ENCODE results near the gene SDHC. TPM values are rescaled to one million over a fixed set of nuclear protein-coding genes. Genes with fewer than 3 reads are reported as not detected.

SDHC gene
- total RNA-seq, 1 experiment from 2014 or later = 192 TPM

- no peak for TF ChIP-seq ZNF274 (IDR thresholded peaks at IDR 0.05; ENCODE audit: low read depth, low read length)
- no peak for TF ChIP-seq YY1 (IDR thresholded peaks at IDR 0.05; ENCODE audit: extremely low read depth, insufficient replicate concordance, low read depth, low read length)
- no peak for TF ChIP-seq RAD21 (IDR thresholded peaks at IDR 0.05; ENCODE audit: low read depth)
- no peak for TF ChIP-seq CTCF (IDR thresholded peaks at IDR 0.05 in 2 of 3, conservative IDR thresholded peaks at IDR 0.05 in 1 of 3; ENCODE audit: borderline replicate concordance in 1 of 3, insufficient read depth in 1 of 3, low read depth in 2 of 3, low read length in 2 of 3)
- no peak for TF ChIP-seq JUND (IDR thresholded peaks at IDR 0.05)
- no peak for TF ChIP-seq ATF3 (IDR thresholded peaks at IDR 0.05)
- TF ChIP-seq TCF7L2 (IDR thresholded peaks at IDR 0.05; ENCODE audit: borderline replicate concordance, extremely low read depth, insufficient read depth, insufficient read length) = no peak
Observed at GRCh38 chr1:161307892-161308638, 6.1 kb upstream of the SDHC start (continued).

GRCh38 chr1:161309868-161310267, 4.3 kb upstream of the SDHC start, which contains the start of gene MPZ:
Gene MPZ (minus strand): TSS chr1:161309968. CDS start chr1:161309905, 63 bp downstream.
- CTCF ChIA-PET = no interaction called here
- no peak within 1 kb of the TSS for H3K9ac ChIP-seq (ENCODE audit: low read length)
- TF ChIP-seq JUND (IDR thresholded peaks at IDR 0.05) = no peak
- TF ChIP-seq YY1 (IDR thresholded peaks at IDR 0.05; ENCODE audit: extremely low read depth, insufficient replicate concordance, low read depth, low read length) = no peak
- TF ChIP-seq ZNF274 (IDR thresholded peaks at IDR 0.05; ENCODE audit: low read depth, low read length) = no peak
- TF ChIP-seq ZBTB33 (IDR thresholded peaks at IDR 0.05; ENCODE audit: extremely low read depth, insufficient replicate concordance, low read length) = no peak
- TF ChIP-seq POLR2AphosphoS5 (IDR thresholded peaks at IDR 0.05; ENCODE audit: low read depth, low read length) = no peak
- TF ChIP-seq CEBPB (IDR thresholded peaks at IDR 0.05; ENCODE audit: low read depth) = no peak
- TF ChIP-seq EGR1 (IDR thresholded peaks at IDR 0.05; ENCODE audit: low read depth) = no peak
- no peak for TF ChIP-seq ATF3 (IDR thresholded peaks at IDR 0.05)
- no peak for TF ChIP-seq CTCF (IDR thresholded peaks at IDR 0.05 in 2 of 3, conservative IDR thresholded peaks at IDR 0.05 in 1 of 3; ENCODE audit: borderline replicate concordance in 1 of 3, insufficient read depth in 1 of 3, low read depth in 2 of 3, low read length in 2 of 3)
- no peak for TF ChIP-seq MAX (IDR thresholded peaks at IDR 0.05)
- no peak for TF ChIP-seq SP1 (IDR thresholded peaks at IDR 0.05; ENCODE audit: low read depth)
- TF ChIP-seq ELF1 (IDR thresholded peaks at IDR 0.05; ENCODE audit: borderline replicate concordance, low read depth) = no peak
- no peak for TF ChIP-seq CBX3 (IDR thresholded peaks at IDR 0.05; ENCODE audit: low read depth)
- no peak for TF ChIP-seq FOSL1 (IDR thresholded peaks at IDR 0.05; ENCODE audit: low read depth)

More at GRCh38 chr1:161309868-161310267, 4.3 kb upstream of the SDHC start, which contains the start of gene MPZ:
- POLR2A ChIA-PET = no interaction called here
- RAD21 ChIA-PET (ENCODE audit: low non-redundant PET in 1 of 2, low total read pairs in 2 of 2, uncharacterized antibody in 2 of 2, unreplicated experiment in 2 of 2) = no interaction called here
- Histone ChIP-seq H3K9me2 (ENCODE audit: insufficient read depth) (no peaks in the 10 kb centered on the region), H3K4me3 (replicated peaks in 1 of 2; ENCODE audit: low read depth in 1 of 2, low read length in 2 of 2) (no peak within 1 kb of the TSS), H3K27me3 (ENCODE audit: insufficient read depth, low read length) (no peaks in the 10 kb centered on the region), H3K36me3 (ENCODE audit: control insufficient read depth in 1 of 2, insufficient read depth in 2 of 2, low read length in 2 of 2) (no peaks in the 10 kb centered on the region; a peak in 1 of 4 replicates), H3K27ac (ENCODE audit: low read depth, low read length) (no peak within 1 kb of the TSS), H3K9me3 (ENCODE audit: control insufficient read depth in 1 of 2, insufficient read depth in 1 of 2, low read depth in 1 of 2, low read length in 2 of 2) (no peaks in the 10 kb centered on the region), H4K20me1 (ENCODE audit: insufficient read depth) (no peaks in the 10 kb centered on the region), H3K79me2 (ENCODE audit: insufficient read depth, low read length) (peaks cover 7% of the 10 kb centered on the region), H2AFZ (ENCODE audit: low read depth, low read length, poor library complexity, severe bottlenecking) (no peak within 1 kb of the TSS), H3K4me1 (ENCODE audit: control insufficient read depth in 1 of 2, insufficient read depth in 2 of 2, low read length in 2 of 2) (peaks cover 10 to 36% of the 10 kb centered on the region in 2 experiments), H3K4me2 (ENCODE audit: low read length) (no peak within 1 kb of the TSS)
- DNase-seq (ENCODE audit: low read depth, low spot score) (no peak), ATAC-seq (no peak)
- BruUV-seq (replicated peaks) = no TSS peak
- intact Hi-C loops (cut with micrococcal nuclease) = loop anchor here (10.0 kb wide), 1 partner anchor 75 kb away; no protein-coding TSS in a partner anchor

Data from HCT116 (cell line).